Trophoblast cell (in vitro differentiated cells and primary cell): ENCODE data around the gene OTUD6A.

ENCODE experiments used
- DNase-seq, 2 donors: peaks; one replicate each; pipeline ENCODE4 v3.0.0-alpha.2; 2016
- H2AFZ ChIP-seq: 2 replicates; pipeline ENCODE4 v1.6.1; 2013; ENCODE audit warnings: low read length, moderate library complexity, mild to moderate bottlenecking; ENCODE audit not compliant: insufficient read depth, poor library complexity
- H2AK5ac ChIP-seq: 2 replicates; pipeline ENCODE4 v1.6.1; 2013; ENCODE audit warnings: mild to moderate bottlenecking, low read length
- H2BK120ac ChIP-seq: 2 replicates; pipeline ENCODE4 v1.6.1; 2013; ENCODE audit warnings: low read length, mild to moderate bottlenecking, moderate library complexity; ENCODE audit not compliant: insufficient read depth, poor library complexity
- H2BK12ac ChIP-seq: 2 replicates; pipeline ENCODE4 v1.6.1; 2013; ENCODE audit warnings: mild to moderate bottlenecking, low read length, moderate library complexity
- H2BK5ac ChIP-seq: 2 replicates; pipeline ENCODE4 v1.6.1; 2013; ENCODE audit warnings: low read length, low read depth, moderate library complexity, mild to moderate bottlenecking; ENCODE audit not compliant: poor library complexity
- H3K14ac ChIP-seq: 2 replicates; pipeline ENCODE4 v1.6.1; 2013; ENCODE audit warnings: mild to moderate bottlenecking, low read length
- H3K18ac ChIP-seq: 2 replicates; pipeline ENCODE4 v1.6.1; 2013; ENCODE audit warnings: mild to moderate bottlenecking, low read length
- H3K23ac ChIP-seq: 2 replicates; pipeline ENCODE4 v1.6.1; 2013; ENCODE audit warnings: low read length
- H3K27ac ChIP-seq: 2 replicates; pipeline ENCODE4 v1.5.1; 2013; ENCODE audit warnings: low read depth, mild to moderate bottlenecking, inconsistent platforms, low read length, moderate library complexity
- H3K27me3 ChIP-seq: 2 replicates; pipeline ENCODE4 v1.6.1; 2013; ENCODE audit warnings: inconsistent platforms, mild to moderate bottlenecking, low read length, moderate library complexity; ENCODE audit not compliant: insufficient read depth
- H3K36me3 ChIP-seq, 2 experiments: 1 replicate in 1 of 2; 2 replicates in 1 of 2; pipeline ENCODE4 v1.6.1; 2013; ENCODE audit warnings: low read length in 2 of 2, mild to moderate bottlenecking in 2 of 2, moderate library complexity in 1 of 2; ENCODE audit not compliant: insufficient read depth in 2 of 2, control insufficient read depth in 1 of 2
- H3K4ac ChIP-seq: 2 replicates; pipeline ENCODE4 v1.6.1; 2013; ENCODE audit warnings: low read depth, mild to moderate bottlenecking, low read length, moderate library complexity
- H3K4me1 ChIP-seq, 2 experiments: 1 replicate in 1 of 2; 2 replicates in 1 of 2; pipeline ENCODE4 v1.6.1; 2013; ENCODE audit warnings: low read length in 2 of 2, mild to moderate bottlenecking in 2 of 2, moderate library complexity in 1 of 2; ENCODE audit not compliant: insufficient read depth in 2 of 2, control insufficient read depth in 1 of 2
- H3K4me2 ChIP-seq: 2 replicates; pipeline ENCODE4 v1.6.1; 2013; ENCODE audit warnings: inconsistent platforms, mild to moderate bottlenecking, low read length, moderate library complexity
- H3K4me3 ChIP-seq: 2 replicates; pipeline ENCODE4 v1.5.1; 2013; ENCODE audit warnings: mild to moderate bottlenecking, low read depth, low read length, inconsistent platforms
- H3K79me1 ChIP-seq: one replicate; pipeline ENCODE4 v1.6.1; 2013; ENCODE audit warnings: low read length
- H3K79me2 ChIP-seq: 2 replicates; pipeline ENCODE4 v1.6.1; 2013; ENCODE audit warnings: low read length, mild to moderate bottlenecking; ENCODE audit not compliant: control insufficient read depth, insufficient read depth, poor library complexity
- H3K9ac ChIP-seq: 2 replicates; pipeline ENCODE4 v1.6.1; 2013; ENCODE audit warnings: mild to moderate bottlenecking, low read length
- H3K9me3 ChIP-seq: 2 replicates; pipeline ENCODE4 v1.6.1; 2013; ENCODE audit warnings: low read depth, mild to moderate bottlenecking, control low read depth, inconsistent platforms, low read length; ENCODE audit not compliant: insufficient read depth
- H4K12ac ChIP-seq: 2 replicates; pipeline ENCODE4 v1.6.1; 2013; ENCODE audit warnings: low read depth, mild to moderate bottlenecking, low read length, moderate library complexity
- H4K8ac ChIP-seq: 2 replicates; pipeline ENCODE4 v1.6.1; 2013; ENCODE audit warnings: low read depth, mild to moderate bottlenecking, low read length, moderate library complexity
- H4K91ac ChIP-seq: one replicate; pipeline ENCODE4 v1.6.1; 2013; ENCODE audit warnings: low read depth, mild to moderate bottlenecking, low read length, moderate library complexity
- WGBS: extraction: QIAGEN DNeasy Blood & Tissue Kit; methylation state at CpG from one replicate; pipeline ENCODE4 v1.1.7; 2013; ENCODE audit warnings: missing lambda C conversion rate; ENCODE audit not compliant: insufficient read length, insufficient coverage; ENCODE audit errors: extremely low coverage; 5-methylcytosine and 5-hydroxymethylcytosine counted together

The OTUD6A gene

GRCh38 chrX:70079870-70080269 lies 17.6 kb downstream of the OTUD6A start:
- WGBS = no CpG with 5 or more reads among the region's 3 CpGs
- no peak overlapping the region for H3K4me3 ChIP-seq

GRCh38 chrX:70082723-70083122 lies 20.5 kb downstream of the OTUD6A start:
- H2AFZ ChIP-seq = no peak overlapping the region
- H3K4ac ChIP-seq = no peak overlapping the region
- H3K9me3 ChIP-seq = no peaks in the 10 kb centered on the region
- H3K36me3 ChIP-seq = no peaks in the 10 kb centered on the region
- H3K27ac ChIP-seq = no peak overlapping the region
- H3K18ac ChIP-seq = no peak overlapping the region
- DNase-seq = no peak
- H3K4me3 ChIP-seq = no peak overlapping the region
- H3K79me2 ChIP-seq = no peaks in the 10 kb centered on the region
- H3K4me1 ChIP-seq = no peaks in the 10 kb centered on the region
- no peak overlapping the region for H3K9ac ChIP-seq
- H3K79me1 ChIP-seq = no peaks in the 10 kb centered on the region
- WGBS = no CpG with 5 or more reads among the region's 4 CpGs
- H4K8ac ChIP-seq = no peak overlapping the region
- H3K27me3 ChIP-seq = no peaks in the 10 kb centered on the region
- H2BK5ac ChIP-seq = no peak overlapping the region
- no peak overlapping the region for H2AK5ac ChIP-seq
- H3K4me2 ChIP-seq = no peak overlapping the region
- no peak overlapping the region for H3K23ac ChIP-seq
- H4K91ac ChIP-seq = no peak overlapping the region
- no peak overlapping the region for H3K14ac ChIP-seq
- no peak overlapping the region for H2BK12ac ChIP-seq
- no peak overlapping the region for H2BK120ac ChIP-seq
- H4K12ac ChIP-seq = no peak overlapping the region

More at GRCh38 chrX:70079870-70080269, 17.6 kb downstream of the OTUD6A start:
- Histone ChIP-seq H2BK12ac (no peak overlapping the region), H2AFZ (no peak overlapping the region), H2BK120ac (no peak overlapping the region), H3K4me2 (no peak overlapping the region), H2BK5ac (no peak overlapping the region), H3K79me1 (no peaks in the 10 kb centered on the region), H2AK5ac (no peak overlapping the region), H3K27me3 (no peaks in the 10 kb centered on the region), H3K9me3 (peaks cover 4% of the 10 kb centered on the region), H3K4ac (no peak overlapping the region), H3K4me1 (no peaks in the 10 kb centered on the region), H3K9ac (no peak overlapping the region), H3K14ac (no peak overlapping the region), H4K12ac (no peak overlapping the region), H4K8ac (no peak overlapping the region), H3K18ac (no peak overlapping the region), H3K27ac (no peak overlapping the region), H4K91ac (no peak overlapping the region), H3K36me3 (no peaks in the 10 kb centered on the region), H3K79me2 (no peaks in the 10 kb centered on the region), H3K23ac (no peak overlapping the region)
- DNase-seq = no peak

- Histone ChIP-seq H4K8ac (no peak overlapping the region), H3K23ac (no peak overlapping the region), H2AFZ (no peak overlapping the region), H3K79me1 (no peaks in the 10 kb centered on the region), H3K18ac (no peak overlapping the region), H2AK5ac (no peak overlapping the region), H4K12ac (no peak overlapping the region), H3K27ac (no peak overlapping the region), H3K4me1 (no peaks in the 10 kb centered on the region), H2BK12ac (no peak overlapping the region), H2BK5ac (no peak overlapping the region), H3K9me3 (no peaks in the 10 kb centered on the region), H3K4me3 (no peak overlapping the region), H3K14ac (no peak overlapping the region), H3K79me2 (no peaks in the 10 kb centered on the region), H3K4ac (no peak overlapping the region), H3K36me3 (no peaks in the 10 kb centered on the region), H2BK120ac (no peak overlapping the region), H3K27me3 (no peaks in the 10 kb centered on the region), H3K9ac (no peak overlapping the region), H3K4me2 (no peak overlapping the region), H4K91ac (no peak overlapping the region)
- WGBS = no CpG with 5 or more reads among the region's 5 CpGs
- DNase-seq = no peak
Observed at GRCh38 chrX:70084592-70085240, 22.5 kb downstream of the OTUD6A start.

GRCh38 chrX:70087857-70088630 lies 25.8 kb downstream of the OTUD6A start:
- Histone ChIP-seq H2BK12ac (no peak overlapping the region), H3K23ac (no peak overlapping the region), H4K12ac (no peak overlapping the region), H2AFZ (no peak overlapping the region), H3K14ac (no peak overlapping the region), H2BK120ac (no peak overlapping the region), H3K27me3 (no peaks in the 10 kb centered on the region), H2BK5ac (no peak overlapping the region), H3K27ac (no peak overlapping the region), H3K9ac (no peak overlapping the region), H4K91ac (no peak overlapping the region), H3K4me3 (no peak overlapping the region), H3K9me3 (no peaks in the 10 kb centered on the region), H3K36me3 (no peaks in the 10 kb centered on the region), H2AK5ac (no peak overlapping the region), H3K4me2 (no peak overlapping the region), H3K4ac (no peak overlapping the region), H3K79me2 (no peaks in the 10 kb centered on the region), H3K18ac (no peak overlapping the region), H4K8ac (no peak overlapping the region), H3K4me1 (no peaks in the 10 kb centered on the region), H3K79me1 (no peaks in the 10 kb centered on the region)
- no CpG with 5 or more reads among the region's 11 CpGs for WGBS
- DNase-seq = no peak
